Activated CD4-positive, CD25-positive, alpha-beta regulatory T cell treated with anti-CD3 and anti-CD28 coated beads, Interleukin-2, amount 50 U/mL, for 24 hours (primary cell): ENCODE results near the gene SAMD3.
"Not testable (repeated sequence)": the region's sequence is repeated elsewhere in the genome, so short reads cannot be mapped to it uniquely, and the experiment has no call there.

ENCODE experiments used
- ATAC-seq, 2 donors: fragments of 150-1000 bp; cut with Tn5 transposase; one replicate each; pipeline ENCODE4 v1.10.0; 2021; ENCODE audit warnings: mild to moderate bottlenecking in 1 of 2, moderate library complexity in 1 of 2

Gene SAMD3

GRCh38 chr6:130207979-130208649, 14.6 kb downstream of the SAMD3 start:
- ATAC-seq: no peak

DNA sequence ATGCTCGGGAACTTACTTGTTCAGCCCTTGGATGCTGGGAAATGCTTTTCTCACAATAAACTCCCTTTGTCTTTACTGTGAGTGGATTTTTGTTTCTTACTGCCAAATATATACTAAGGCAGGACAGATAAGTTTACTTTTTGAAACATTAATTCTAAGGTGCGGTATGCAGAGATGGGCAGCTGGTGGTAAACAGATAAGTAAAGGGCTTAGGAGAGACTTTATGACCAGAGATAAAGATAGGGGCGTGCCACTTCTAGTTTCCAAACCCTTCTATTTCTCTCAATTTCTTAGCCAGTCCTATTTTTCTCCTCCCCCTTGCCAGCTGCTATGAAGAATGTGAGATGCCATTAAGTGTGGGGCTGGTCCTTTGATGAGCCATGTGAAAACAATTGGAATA, 16.3 kb downstream of the SAMD3 start:
- ATAC-seq: no peak

DNA sequence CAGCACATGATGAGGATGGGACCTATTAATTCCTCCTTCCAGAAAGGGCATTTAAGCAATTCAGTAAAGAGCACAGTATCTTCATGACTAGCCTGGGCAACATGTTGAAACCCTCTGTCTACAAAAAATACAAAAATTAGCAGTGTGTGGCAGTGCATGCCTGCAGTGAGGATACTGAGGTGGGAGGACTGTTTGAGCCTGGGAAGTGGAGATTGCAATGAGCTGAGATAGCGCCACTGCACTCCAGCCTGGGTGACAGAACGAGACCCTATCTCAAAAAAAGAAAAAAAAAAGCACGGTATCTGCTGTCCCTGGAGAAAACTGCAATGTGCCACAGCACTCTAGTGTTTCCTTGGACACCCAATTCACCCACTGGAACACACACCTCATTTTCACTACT, 18.4 kb downstream of the SAMD3 start:
- no peak for ATAC-seq

- peak; percentile 55 to 62 for ATAC-seq
These were observed 19.4 kb downstream of the SAMD3 start for GRCh38 chr6:130203370-130203769.

- peak; percentile 45 to 81 for ATAC-seq
These were observed 20.0 kb downstream of the SAMD3 start for GRCh38 chr6:130202782-130203181.

DNA sequence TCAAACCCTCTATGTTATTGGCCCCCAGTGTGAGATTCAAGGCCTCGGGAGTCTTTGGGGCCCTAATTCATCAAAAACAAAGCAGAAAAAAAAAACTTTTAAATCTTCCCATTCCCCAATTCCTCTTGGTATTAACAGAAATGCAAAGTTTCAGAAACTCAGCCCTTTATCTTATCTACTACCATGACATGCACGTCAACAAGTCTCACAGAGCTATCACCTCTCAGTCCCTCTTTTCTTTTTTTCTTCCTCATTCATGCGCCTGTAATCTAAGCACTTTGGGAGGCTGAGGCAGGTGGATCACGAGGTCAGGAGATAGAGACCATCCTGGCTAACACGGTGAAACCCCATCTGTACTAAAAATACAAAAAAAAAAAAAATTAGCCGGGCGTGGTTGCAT, 22.7 kb downstream of the SAMD3 start:
- ATAC-seq: no peak

- ATAC-seq: no peak
These were observed 24.2 kb downstream of the SAMD3 start for GRCh38 chr6:130198483-130199035.

GRCh38 chr6:130197816-130198482, 24.8 kb downstream of the SAMD3 start:
- ATAC-seq: not testable (repeated sequence)

DNA sequence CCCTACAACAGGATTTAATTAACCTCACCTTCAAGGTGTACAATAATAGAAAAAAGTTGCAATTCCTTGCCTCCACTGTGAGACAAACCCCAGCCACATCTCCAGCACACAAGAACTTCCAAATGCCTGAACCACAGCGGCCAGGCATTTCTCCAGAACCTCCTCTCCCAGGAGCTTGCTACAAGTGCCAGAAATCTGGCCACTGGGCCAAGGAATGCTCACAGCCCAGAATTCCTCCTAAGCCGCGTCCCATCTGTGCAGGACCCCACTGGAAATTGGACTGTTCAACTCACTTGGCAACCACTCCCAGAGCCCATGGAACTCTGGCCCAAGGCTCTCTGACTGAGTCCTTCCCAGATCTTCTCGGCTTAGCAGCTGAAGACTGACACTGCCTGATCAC, 28.3 kb downstream of the SAMD3 start:
- not testable (repeated sequence) for ATAC-seq

- ATAC-seq: no peak
These were observed 31.8 kb downstream of the SAMD3 start for GRCh38 chr6:130190701-130191690.

- no peak for ATAC-seq
These were observed 33.0 kb downstream of the SAMD3 start for GRCh38 chr6:130189531-130190397.

DNA sequence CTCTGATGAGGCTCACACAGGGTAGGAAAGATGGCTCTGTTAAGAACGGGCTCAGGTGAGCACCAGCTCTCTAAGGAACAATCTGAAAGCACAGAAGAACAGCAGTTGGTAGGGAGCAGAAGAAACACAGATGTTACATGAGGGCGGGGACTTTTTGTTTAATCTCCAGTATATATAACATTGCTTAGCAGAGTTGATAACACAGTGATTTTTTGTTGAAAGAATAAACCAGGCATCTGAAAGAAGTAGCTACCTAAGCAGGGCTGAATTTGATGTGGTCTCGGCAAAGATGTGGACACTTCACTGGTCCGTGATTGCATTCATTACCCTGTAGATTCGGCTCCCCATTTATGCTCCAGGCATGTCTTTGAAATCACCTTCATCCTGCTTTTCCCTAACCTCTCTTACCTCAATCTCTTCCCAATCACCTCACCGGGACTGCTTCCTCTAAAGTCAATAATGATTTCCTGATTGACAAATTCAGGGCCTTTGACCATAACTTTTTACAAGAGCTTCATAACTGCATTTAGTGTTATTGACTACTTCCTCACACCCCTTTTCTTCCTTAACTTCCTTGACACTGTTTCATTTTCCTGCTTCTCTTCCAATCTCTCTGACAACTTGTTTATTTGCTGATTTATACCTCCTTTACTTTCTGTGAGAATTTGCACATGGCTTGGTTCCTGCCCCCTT, 34.4 kb downstream of the SAMD3 start:
- ATAC-seq: no peak

- ATAC-seq: peak; percentile 66 to 79
These were observed 35.2 kb downstream of the SAMD3 start for GRCh38 chr6:130187335-130188206.

- ATAC-seq: no peak
These were observed 37.1 kb downstream of the SAMD3 start for GRCh38 chr6:130185658-130186057.

GRCh38 chr6:130183271-130184222, 39.2 kb downstream of the SAMD3 start:
- peak; percentile 39 to 55 for ATAC-seq

DNA sequence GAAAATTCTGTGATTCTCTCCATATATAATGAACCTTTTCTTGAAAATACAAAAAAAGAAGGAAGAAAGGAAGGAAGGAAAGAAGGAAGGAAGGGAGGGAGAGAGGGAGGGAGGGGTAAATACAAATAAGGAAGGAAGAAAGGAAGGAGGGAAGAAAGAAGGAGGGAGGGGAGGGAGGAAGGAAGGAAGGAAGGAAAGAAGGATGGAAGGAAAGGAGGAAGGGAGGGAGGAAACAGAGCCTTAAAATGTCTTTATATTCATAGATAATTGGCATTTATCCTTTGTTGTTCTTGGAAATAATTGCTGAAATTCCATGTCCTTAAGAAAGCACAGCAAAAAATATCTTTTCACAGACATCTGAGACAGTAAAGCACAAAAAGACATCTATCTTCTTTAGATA, 40.3 kb downstream of the SAMD3 start:
- no peak for ATAC-seq

DNA sequence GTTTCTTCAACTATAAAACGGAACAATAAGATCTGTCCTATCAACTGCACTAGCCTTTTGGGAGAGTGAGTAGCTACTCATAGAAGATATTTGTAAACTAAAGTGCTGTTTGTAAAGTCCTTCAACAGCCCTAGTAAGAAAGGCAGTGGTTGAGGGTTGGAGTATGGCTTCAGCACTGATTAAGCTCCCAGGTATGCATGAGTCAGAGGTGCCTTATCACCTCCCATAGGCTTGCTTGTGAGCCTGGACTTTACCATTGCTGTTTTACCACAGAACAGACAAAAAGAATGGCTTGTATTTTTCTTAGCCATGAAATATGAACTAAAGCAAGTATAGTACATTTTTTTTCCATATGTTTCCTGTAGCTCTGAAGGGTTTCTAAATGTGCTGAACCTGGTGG, 44.1 kb downstream of the SAMD3 start:
- no peak for ATAC-seq

- ATAC-seq: no peak
These were observed 46.4 kb downstream of the SAMD3 start for GRCh38 chr6:130176378-130176777.

DNA sequence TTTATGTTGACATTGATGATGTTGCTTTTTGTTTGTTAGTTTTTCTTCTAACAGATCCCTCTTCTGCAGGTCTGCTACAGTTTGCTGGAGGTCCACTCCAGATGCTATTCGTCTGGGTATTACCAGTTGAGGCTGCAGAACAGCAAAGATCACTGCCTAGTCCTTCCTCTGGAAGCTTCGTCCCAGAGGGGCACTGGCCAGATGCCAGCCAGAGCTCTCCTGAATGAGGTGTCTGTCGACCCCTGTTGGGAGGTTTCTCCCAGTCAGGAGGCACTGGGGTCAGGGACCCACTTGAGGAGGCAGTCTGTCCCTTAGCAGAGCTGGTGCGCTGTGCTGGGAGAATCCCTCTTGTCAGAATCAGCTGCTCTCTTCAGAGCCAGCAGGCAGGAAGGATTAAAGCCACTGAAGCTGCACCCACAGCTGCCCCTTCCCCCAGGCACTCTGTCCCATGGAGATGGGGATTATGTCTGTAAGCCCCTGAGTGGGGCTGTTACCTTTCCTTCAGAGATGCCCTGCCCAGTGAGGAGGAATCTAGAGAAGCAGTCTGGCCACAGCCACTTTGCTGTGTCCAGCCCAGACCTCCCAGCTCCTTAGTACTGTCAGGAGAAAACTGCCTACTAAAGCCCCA, 49.3 kb downstream of the SAMD3 start:
- ATAC-seq: not testable (repeated sequence)
